Subcutaneous preadipocyte (primary cell): ENCODE results near the gene MAFB. TPM values are rescaled to one million over a fixed set of nuclear protein-coding genes. Genes with fewer than 3 reads are reported as not detected.

Experiments used
- total RNA-seq: library from RNA; depleted of rRNA; stranded (reverse); fragments of >200 nt; gene quantifications from 2 replicates; pipeline ENCODE4 v1.2.3, GENCODE V29; 2012

The MAFB gene
- 4.7 and 7.0 TPM in 2 replicates for total RNA-seq

GRCh38 chr20:40689100-40689942 is at the start of gene MAFB:
Gene MAFB, minus strand, starts transcription at chr20:40689236. Its CDS starts 386 bp downstream, at chr20:40688850.

